IMR-90 (cell line): Measurements from ENCODE around the gene CNDP2. TPM values are rescaled to one million over a fixed set of nuclear protein-coding genes. Genes with fewer than 3 reads are reported as not detected.

Experiments
- ATAC-seq: fragments of 200-7000 bp; cut with Tn5 transposase; 2 replicates; pipeline ENCODE4 v1.9.1; 2020; ENCODE audit warnings: low read depth, mild to moderate bottlenecking, moderate library complexity
- BruUV-seq: library from RNA; stranded (reverse); fragments of 400-500 nt; replicated peaks from 2 replicates; lab custom pipeline; 2021; lab: Mats Ljungman, UMichigan
- CTCF ChIA-PET: fragments of 300-600 bp; formaldehyde crosslinking; extraction: SDS; loops from one replicate; lab custom pipeline; 2021; ENCODE audit warnings: antibody characterized with exemption; lab: Yijun Ruan, JAX
- POLR2A ChIA-PET: fragments of 300-600 bp; sonication (Branson Sonifier 250); formaldehyde crosslinking; loops from one replicate; lab custom pipeline; 2022; ENCODE audit warnings: antibody characterized with exemption; ENCODE audit not compliant: unreplicated experiment; lab: Charles Lee
- DNase-seq: peaks from one replicate; pipeline ENCODE4 v3.0.0; 2013
- H2AFZ ChIP-seq: replicated peaks from 2 replicates; pipeline ENCODE3; 2013; ENCODE audit warnings: low read length, mild to moderate bottlenecking; ENCODE audit not compliant: poor library complexity
- H2AK5ac ChIP-seq: 2 replicates; pipeline ENCODE4 v1.6.1; 2013; ENCODE audit warnings: low read depth, low read length, inconsistent platforms
- H2AK9ac ChIP-seq: replicated peaks from 2 replicates; pipeline ENCODE3; 2013; ENCODE audit warnings: mild to moderate bottlenecking, low read depth, low read length, moderate library complexity; ENCODE audit not compliant: poor library complexity
- H2BK120ac ChIP-seq: 2 replicates; pipeline ENCODE4 v1.6.1; 2013; ENCODE audit warnings: low read depth, low read length, inconsistent platforms
- H2BK15ac ChIP-seq: 3 replicates; pipeline ENCODE4 v1.6.1; 2013; ENCODE audit warnings: low read depth, low read length, inconsistent platforms
- H2BK20ac ChIP-seq: 2 replicates; pipeline ENCODE4 v1.6.1; 2013; ENCODE audit warnings: low read depth, mild to moderate bottlenecking, inconsistent platforms, low read length, moderate library complexity
- H2BK5ac ChIP-seq: 2 replicates; pipeline ENCODE4 v1.6.1; 2013; ENCODE audit warnings: mild to moderate bottlenecking, low read depth, low read length, inconsistent platforms; ENCODE audit not compliant: poor library complexity, severe bottlenecking
- H3K14ac ChIP-seq: replicated peaks from 2 replicates; pipeline ENCODE4 v1.6.1; 2013; ENCODE audit warnings: low read depth, low read length, inconsistent platforms
- H3K18ac ChIP-seq: 2 replicates; pipeline ENCODE4 v1.6.1; 2013; ENCODE audit warnings: low read depth, low read length, control low read depth
- H3K23ac ChIP-seq: 2 replicates; pipeline ENCODE4 v1.6.1; 2013; ENCODE audit warnings: low read depth, low read length, inconsistent platforms
- H3K27ac ChIP-seq: 2 replicates; pipeline ENCODE4 v1.5.1; 2013; ENCODE audit warnings: mild to moderate bottlenecking, control low read depth, low read length; ENCODE audit not compliant: insufficient read depth
- H3K27me3 ChIP-seq: 2 replicates; pipeline ENCODE4 v1.6.1; 2013; ENCODE audit warnings: low read length; ENCODE audit not compliant: control insufficient read depth, insufficient read depth
- H3K36me3 ChIP-seq: 2 replicates; pipeline ENCODE4 v1.6.1; 2013; ENCODE audit warnings: low read length, mixed read lengths; ENCODE audit not compliant: control insufficient read depth, insufficient read depth
- H3K4ac ChIP-seq: 2 replicates; pipeline ENCODE4 v1.6.1; 2013; ENCODE audit warnings: low read depth, low read length, inconsistent platforms
- H3K4me1 ChIP-seq: 2 replicates; pipeline ENCODE4 v1.6.1; 2013; ENCODE audit warnings: low read length, mixed read lengths; ENCODE audit not compliant: control insufficient read depth, insufficient read depth
- H3K4me2 ChIP-seq: 2 replicates; pipeline ENCODE4 v1.6.1; 2013; ENCODE audit warnings: low read depth, mild to moderate bottlenecking, control low read depth, low read length, moderate library complexity
- H3K4me3 ChIP-seq: 2 replicates; pipeline ENCODE4 v1.5.1; 2013; ENCODE audit warnings: low read depth, mild to moderate bottlenecking, control low read depth, low read length, moderate library complexity; ENCODE audit not compliant: insufficient read depth
- H3K56ac ChIP-seq: 2 replicates; pipeline ENCODE4 v1.6.1; 2013; ENCODE audit warnings: low read length, inconsistent platforms; ENCODE audit not compliant: insufficient read depth; ENCODE audit errors: extremely low read depth
- H3K79me1 ChIP-seq, 2 experiments: 2 replicates each; pipeline ENCODE4 v1.6.1; 2013; ENCODE audit warnings: low read length in 2 of 2, inconsistent platforms in 1 of 2, low read depth in 1 of 2
- H3K9ac ChIP-seq: 2 replicates; pipeline ENCODE4 v1.6.1; 2013; ENCODE audit warnings: low read depth, low read length, control low read depth
- H3K9me1 ChIP-seq: 2 replicates; pipeline ENCODE4 v1.6.1; 2013; ENCODE audit warnings: low read length, inconsistent platforms; ENCODE audit not compliant: insufficient read depth
- H3K9me3 ChIP-seq: 2 replicates; pipeline ENCODE4 v1.6.1; 2013; ENCODE audit warnings: low read length; ENCODE audit not compliant: control insufficient read depth, insufficient read depth
- H4K20me1 ChIP-seq: 2 replicates; pipeline ENCODE4 v1.6.1; 2013; ENCODE audit warnings: low read length, inconsistent platforms; ENCODE audit not compliant: insufficient read depth
- H4K5ac ChIP-seq: 2 replicates; pipeline ENCODE4 v1.6.1; 2013; ENCODE audit warnings: mild to moderate bottlenecking, low read depth, low read length, control low read depth
- H4K8ac ChIP-seq, 2 experiments: 2 replicates each; pipeline ENCODE4 v1.6.1; 2013; ENCODE audit warnings: low read depth in 2 of 2, low read length in 2 of 2, control low read depth in 1 of 2, inconsistent platforms in 1 of 2
- H4K91ac ChIP-seq: 2 replicates; pipeline ENCODE4 v1.6.1; 2013; ENCODE audit warnings: low read depth, low read length, inconsistent platforms; ENCODE audit not compliant: insufficient read depth
- BHLHE40 ChIP-seq: fragments of 150-350 bp; IDR thresholded peaks from 2 replicates; pipeline ENCODE4 v1.6.1; 2016; ENCODE audit warnings: mild to moderate bottlenecking, low read depth, low read length
- CEBPB ChIP-seq: IDR thresholded peaks from 2 replicates; pipeline ENCODE4 v1.6.1; 2012; ENCODE audit warnings: low read depth, low read length, improper control_type of control experiment
- CHD1 ChIP-seq: IDR thresholded peaks from 2 replicates; pipeline ENCODE4 v1.6.1; 2012; ENCODE audit warnings: low read depth, low read length, improper control_type of control experiment
- FOS ChIP-seq: fragments of 150-350 bp; IDR thresholded peaks from 2 replicates; pipeline ENCODE4 v1.6.1; 2016; ENCODE audit warnings: low read depth, low read length
- MAZ ChIP-seq: IDR thresholded peaks from 2 replicates; pipeline ENCODE4 v1.6.1; 2012; ENCODE audit warnings: low read depth, mild to moderate bottlenecking, low read length, improper control_type of control experiment, moderate library complexity, borderline replicate concordance
- MXI1 ChIP-seq: IDR thresholded peaks from 2 replicates; pipeline ENCODE4 v1.6.1; 2012; ENCODE audit warnings: low read depth, mild to moderate bottlenecking, low read length, moderate library complexity, borderline replicate concordance
- NFE2L2 ChIP-seq: fragments of 150-350 bp; IDR thresholded peaks from 2 replicates; pipeline ENCODE4 v1.6.1; 2016; ENCODE audit warnings: low read depth, mild to moderate bottlenecking, low read length
- POLR2A ChIP-seq: IDR thresholded peaks from 2 replicates; pipeline ENCODE4 v1.6.1; 2012; ENCODE audit warnings: mild to moderate bottlenecking, low read depth, low read length
- RAD21 ChIP-seq: IDR thresholded peaks from 2 replicates; pipeline ENCODE4 v1.6.1; 2012; ENCODE audit warnings: low read length, improper control_type of control experiment
- RFX5 ChIP-seq: IDR thresholded peaks from 2 replicates; pipeline ENCODE4 v1.8.0; 2012; ENCODE audit warnings: low read depth, mild to moderate bottlenecking, low read length, moderate library complexity
- SMC3 ChIP-seq: fragments of 150-350 bp; IDR thresholded peaks from 2 replicates; pipeline ENCODE4 v1.6.1; 2016; ENCODE audit warnings: low read depth, mild to moderate bottlenecking, antibody characterized with exemption, low read length, moderate library complexity
- WGBS, 2 experiments: methylation state at CpG; one replicate each; pipeline versions ENCODE4 v1.1.5 to v1.1.7; 2013; ENCODE audit warnings: missing lambda C conversion rate in 2 of 2; ENCODE audit not compliant: insufficient read length in 1 of 2; ENCODE audit errors: extremely low coverage in 2 of 2; 5-methylcytosine and 5-hydroxymethylcytosine counted together
- dilution Hi-C: fragments of 300-500 bp; cut with HindIII; formaldehyde crosslinking; loops from one replicate; pipeline ENCODE4 v1.14.3; 2018; ENCODE audit warnings: low sequenced_read_pairs; ENCODE audit not compliant: unreplicated experiment
- in situ Hi-C: fragments of 300-500 bp; cut with MboI; formaldehyde crosslinking; loops from 3 replicates; pipeline ENCODE4 v1.14.3; 2019; ENCODE audit warnings: low sequenced_read_pairs, inconsistent platforms, mixed read lengths
- intact Hi-C: fragments of 100-400 bp; cut with micrococcal nuclease; formaldehyde crosslinking; loops from 2 replicates; pipeline ENCODE4 v1.10.0; 2022
- polyA plus RNA-seq, 3 experiments: library from polyadenylated mRNA; depleted of rRNA; stranded (reverse); fragments of >200 nt; gene quantifications; 2 replicates each; pipeline ENCODE4 v1.2.3, GENCODE V29; 2012; ENCODE audit warnings: low replicate concordance in 1 of 3
- total RNA-seq: library from RNA; depleted of rRNA; stranded (reverse); fragments of >200 nt; gene quantifications from 2 replicates; pipeline ENCODE4 v1.2.3, GENCODE V29; 2012
- TF ChIP-seq, protein P1 (sequence below): conservative IDR thresholded peaks from 2 replicates; pipeline ENCODE4 v1.5.1; 2012; ENCODE audit warnings: mild to moderate bottlenecking, low read depth, low read length, improper control_type of control experiment

Gene CNDP2
- total and polyA plus RNA-seq, 2 of the 4 experiments (the other 2 are of a cell fraction): 52.0 to 67.9 TPM

DNA sequence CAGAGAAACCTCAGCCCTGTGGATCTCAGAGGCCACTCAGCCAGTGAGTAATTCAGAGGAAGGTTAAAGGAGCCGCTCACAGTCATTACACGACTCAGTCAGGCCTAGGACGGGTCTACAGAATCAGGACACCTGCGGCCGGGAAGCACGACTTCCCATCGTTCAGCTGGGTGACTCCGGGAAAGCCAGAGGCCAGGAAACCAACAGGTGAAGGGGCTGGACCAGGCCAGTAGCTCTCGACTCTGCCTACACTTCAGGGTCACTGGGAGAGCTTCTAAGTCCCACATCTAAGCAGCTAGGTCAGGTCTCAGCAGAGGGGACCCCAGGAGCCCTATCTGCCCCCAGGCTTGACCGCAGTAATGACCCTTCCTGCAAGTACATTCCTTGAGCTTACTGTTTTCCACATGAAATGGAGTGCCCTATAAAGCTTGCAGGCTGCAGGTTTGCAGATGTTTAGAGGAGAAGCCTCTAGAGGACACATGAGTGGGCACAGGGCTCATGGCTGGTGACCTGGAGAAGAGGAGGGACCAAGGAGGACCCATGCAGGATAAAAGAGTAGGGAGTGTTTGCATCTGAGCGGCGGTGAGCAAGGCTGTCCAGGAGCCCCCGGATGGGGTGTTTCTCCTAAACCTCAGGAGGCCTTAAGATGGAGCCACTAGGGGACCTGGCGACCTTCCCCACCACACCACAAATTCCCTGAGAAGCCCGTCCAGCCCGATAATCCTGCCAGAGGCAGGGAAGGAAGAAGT lies 48.6 kb upstream of the CNDP2 start:
- peaks cover 26% of the 10 kb centered on the region for H3K27me3 ChIP-seq
- TF ChIP-seq MXI1: no peak
- no peak for TF ChIP-seq POLR2A
- no peak for TF ChIP-seq CEBPB
- TF ChIP-seq BHLHE40: no peak
- TF ChIP-seq, protein P1, sequence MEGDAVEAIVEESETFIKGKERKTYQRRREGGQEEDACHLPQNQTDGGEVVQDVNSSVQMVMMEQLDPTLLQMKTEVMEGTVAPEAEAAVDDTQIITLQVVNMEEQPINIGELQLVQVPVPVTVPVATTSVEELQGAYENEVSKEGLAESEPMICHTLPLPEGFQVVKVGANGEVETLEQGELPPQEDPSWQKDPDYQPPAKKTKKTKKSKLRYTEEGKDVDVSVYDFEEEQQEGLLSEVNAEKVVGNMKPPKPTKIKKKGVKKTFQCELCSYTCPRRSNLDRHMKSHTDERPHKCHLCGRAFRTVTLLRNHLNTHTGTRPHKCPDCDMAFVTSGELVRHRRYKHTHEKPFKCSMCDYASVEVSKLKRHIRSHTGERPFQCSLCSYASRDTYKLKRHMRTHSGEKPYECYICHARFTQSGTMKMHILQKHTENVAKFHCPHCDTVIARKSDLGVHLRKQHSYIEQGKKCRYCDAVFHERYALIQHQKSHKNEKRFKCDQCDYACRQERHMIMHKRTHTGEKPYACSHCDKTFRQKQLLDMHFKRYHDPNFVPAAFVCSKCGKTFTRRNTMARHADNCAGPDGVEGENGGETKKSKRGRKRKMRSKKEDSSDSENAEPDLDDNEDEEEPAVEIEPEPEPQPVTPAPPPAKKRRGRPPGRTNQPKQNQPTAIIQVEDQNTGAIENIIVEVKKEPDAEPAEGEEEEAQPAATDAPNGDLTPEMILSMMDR: no peak
- no peak for TF ChIP-seq MAZ
- TF ChIP-seq RFX5: no peak
- TF ChIP-seq SMC3: no peak
- TF ChIP-seq CHD1: no peak
- no peak for TF ChIP-seq FOS
- no peak for TF ChIP-seq NFE2L2
- no peak for TF ChIP-seq RAD21
- H2AK5ac ChIP-seq: no peak overlapping the region
- H2BK5ac ChIP-seq: no peak overlapping the region
- H2BK20ac ChIP-seq: no peak overlapping the region
- intact Hi-C loops (no loop called here), dilution Hi-C loops (no loop called here), in situ Hi-C loops (no loop called here)
- no peak overlapping the region for H2AK9ac ChIP-seq
- no peak overlapping the region for H2AFZ ChIP-seq
- POLR2A ChIA-PET: no interaction called here
- no peak overlapping the region for H4K8ac ChIP-seq
- no peak overlapping the region for H4K91ac ChIP-seq
- no peaks in the 10 kb centered on the region for H3K36me3 ChIP-seq
- no peak overlapping the region for H2BK15ac ChIP-seq
- no peaks in the 10 kb centered on the region for H3K9me1 ChIP-seq
- no peak overlapping the region for H3K9ac ChIP-seq
- H3K9me3 ChIP-seq: no peaks in the 10 kb centered on the region
- no peaks in the 10 kb centered on the region for H4K20me1 ChIP-seq
- CTCF ChIA-PET: no interaction called here
- no peak overlapping the region for H2BK120ac ChIP-seq
- no peak overlapping the region for H3K18ac ChIP-seq
- H3K4ac ChIP-seq: no peak overlapping the region
- H4K5ac ChIP-seq: no peak overlapping the region
- H3K14ac ChIP-seq: no peak overlapping the region
- ATAC-seq (no peak), DNase-seq (no peak)
- no TSS peak for BruUV-seq
- no peaks in the 10 kb centered on the region for H3K4me1 ChIP-seq
- 76% methylated on average over 9 of the region's 16 CpGs; no CpG with 5 or more reads in 1 of the 2 experiments for WGBS, 2 experiments
- H3K4me2 ChIP-seq: no peak overlapping the region
- H3K27ac ChIP-seq: no peak overlapping the region
- no peak overlapping the region for H3K4me3 ChIP-seq
- no peak overlapping the region for H3K56ac ChIP-seq
- no peaks in the 10 kb centered on the region for H3K79me1 ChIP-seq
- H3K23ac ChIP-seq: no peak overlapping the region
